IMR-90 (cell line): Measurements from ENCODE around the gene AP2A1.

Source experiments
- BHLHE40 ChIP-seq: fragments of 150-350 bp; IDR thresholded peaks from 2 replicates; pipeline ENCODE4 v1.6.1; 2016; ENCODE audit warnings: mild to moderate bottlenecking, low read depth, low read length
- CEBPB ChIP-seq: IDR thresholded peaks from 2 replicates; pipeline ENCODE4 v1.6.1; 2012; ENCODE audit warnings: low read depth, low read length, improper control_type of control experiment
- MAFK ChIP-seq: IDR thresholded peaks from 2 replicates; pipeline ENCODE4 v1.6.1; 2012; ENCODE audit warnings: low read depth, low read length, improper control_type of control experiment
- MAZ ChIP-seq: IDR thresholded peaks from 2 replicates; pipeline ENCODE4 v1.6.1; 2012; ENCODE audit warnings: low read depth, mild to moderate bottlenecking, low read length, improper control_type of control experiment, moderate library complexity, borderline replicate concordance
- MXI1 ChIP-seq: IDR thresholded peaks from 2 replicates; pipeline ENCODE4 v1.6.1; 2012; ENCODE audit warnings: low read depth, mild to moderate bottlenecking, low read length, moderate library complexity, borderline replicate concordance
- POLR2A ChIP-seq: IDR thresholded peaks from 2 replicates; pipeline ENCODE4 v1.6.1; 2012; ENCODE audit warnings: mild to moderate bottlenecking, low read depth, low read length
- RAD21 ChIP-seq: IDR thresholded peaks from 2 replicates; pipeline ENCODE4 v1.6.1; 2012; ENCODE audit warnings: low read length, improper control_type of control experiment
- RCOR1 ChIP-seq: IDR thresholded peaks from 2 replicates; pipeline ENCODE4 v1.6.1; 2012; ENCODE audit warnings: mild to moderate bottlenecking, low read length, improper control_type of control experiment; ENCODE audit not compliant: insufficient replicate concordance
- RFX5 ChIP-seq: IDR thresholded peaks from 2 replicates; pipeline ENCODE4 v1.8.0; 2012; ENCODE audit warnings: low read depth, mild to moderate bottlenecking, low read length, moderate library complexity
- SMC3 ChIP-seq: fragments of 150-350 bp; IDR thresholded peaks from 2 replicates; pipeline ENCODE4 v1.6.1; 2016; ENCODE audit warnings: low read depth, mild to moderate bottlenecking, antibody characterized with exemption, low read length, moderate library complexity
- TF ChIP-seq, protein P1 (sequence below): conservative IDR thresholded peaks from 2 replicates; pipeline ENCODE4 v1.5.1; 2012; ENCODE audit warnings: mild to moderate bottlenecking, low read depth, low read length, improper control_type of control experiment
- TF ChIP-seq, protein P2 (sequence below): fragments of 150-350 bp; IDR thresholded peaks from 2 replicates; pipeline ENCODE4 v1.6.1; 2016; ENCODE audit warnings: low read depth, mild to moderate bottlenecking, low read length, moderate library complexity, borderline replicate concordance
- TF ChIP-seq, protein P3 (sequence below): fragments of 150-350 bp; IDR thresholded peaks from 2 replicates; pipeline ENCODE4 v1.6.1; 2017; ENCODE audit warnings: mild to moderate bottlenecking, antibody characterized with exemption, low read length, low read depth

DNA sequence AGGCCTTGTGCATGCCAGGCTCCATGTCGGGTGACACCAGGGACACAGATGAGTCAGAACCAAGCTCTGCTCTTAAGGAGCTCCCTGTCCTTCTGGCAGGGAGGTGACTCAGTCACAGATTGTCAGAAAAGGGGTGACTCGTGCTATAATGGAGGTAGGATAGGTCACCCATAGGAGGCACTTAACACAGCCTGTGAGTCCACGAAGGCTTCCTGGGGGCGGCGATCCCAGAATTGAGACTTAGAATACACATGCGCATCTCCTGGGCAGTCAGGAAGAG lies 26.7 kb downstream of the AP2A1 start:
- TF ChIP-seq, protein P1, sequence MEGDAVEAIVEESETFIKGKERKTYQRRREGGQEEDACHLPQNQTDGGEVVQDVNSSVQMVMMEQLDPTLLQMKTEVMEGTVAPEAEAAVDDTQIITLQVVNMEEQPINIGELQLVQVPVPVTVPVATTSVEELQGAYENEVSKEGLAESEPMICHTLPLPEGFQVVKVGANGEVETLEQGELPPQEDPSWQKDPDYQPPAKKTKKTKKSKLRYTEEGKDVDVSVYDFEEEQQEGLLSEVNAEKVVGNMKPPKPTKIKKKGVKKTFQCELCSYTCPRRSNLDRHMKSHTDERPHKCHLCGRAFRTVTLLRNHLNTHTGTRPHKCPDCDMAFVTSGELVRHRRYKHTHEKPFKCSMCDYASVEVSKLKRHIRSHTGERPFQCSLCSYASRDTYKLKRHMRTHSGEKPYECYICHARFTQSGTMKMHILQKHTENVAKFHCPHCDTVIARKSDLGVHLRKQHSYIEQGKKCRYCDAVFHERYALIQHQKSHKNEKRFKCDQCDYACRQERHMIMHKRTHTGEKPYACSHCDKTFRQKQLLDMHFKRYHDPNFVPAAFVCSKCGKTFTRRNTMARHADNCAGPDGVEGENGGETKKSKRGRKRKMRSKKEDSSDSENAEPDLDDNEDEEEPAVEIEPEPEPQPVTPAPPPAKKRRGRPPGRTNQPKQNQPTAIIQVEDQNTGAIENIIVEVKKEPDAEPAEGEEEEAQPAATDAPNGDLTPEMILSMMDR = no peak
- no peak for TF ChIP-seq MXI1
- no peak for TF ChIP-seq MAZ
- no peak for TF ChIP-seq POLR2A
- no peak for TF ChIP-seq RAD21
- no peak for TF ChIP-seq BHLHE40
- no peak for TF ChIP-seq RCOR1
- TF ChIP-seq, protein P2, sequence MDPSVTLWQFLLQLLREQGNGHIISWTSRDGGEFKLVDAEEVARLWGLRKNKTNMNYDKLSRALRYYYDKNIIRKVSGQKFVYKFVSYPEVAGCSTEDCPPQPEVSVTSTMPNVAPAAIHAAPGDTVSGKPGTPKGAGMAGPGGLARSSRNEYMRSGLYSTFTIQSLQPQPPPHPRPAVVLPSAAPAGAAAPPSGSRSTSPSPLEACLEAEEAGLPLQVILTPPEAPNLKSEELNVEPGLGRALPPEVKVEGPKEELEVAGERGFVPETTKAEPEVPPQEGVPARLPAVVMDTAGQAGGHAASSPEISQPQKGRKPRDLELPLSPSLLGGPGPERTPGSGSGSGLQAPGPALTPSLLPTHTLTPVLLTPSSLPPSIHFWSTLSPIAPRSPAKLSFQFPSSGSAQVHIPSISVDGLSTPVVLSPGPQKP = no peak
- TF ChIP-seq MAFK = no peak
- TF ChIP-seq RFX5 = no peak
- no peak for TF ChIP-seq CEBPB
- TF ChIP-seq, protein P3, sequence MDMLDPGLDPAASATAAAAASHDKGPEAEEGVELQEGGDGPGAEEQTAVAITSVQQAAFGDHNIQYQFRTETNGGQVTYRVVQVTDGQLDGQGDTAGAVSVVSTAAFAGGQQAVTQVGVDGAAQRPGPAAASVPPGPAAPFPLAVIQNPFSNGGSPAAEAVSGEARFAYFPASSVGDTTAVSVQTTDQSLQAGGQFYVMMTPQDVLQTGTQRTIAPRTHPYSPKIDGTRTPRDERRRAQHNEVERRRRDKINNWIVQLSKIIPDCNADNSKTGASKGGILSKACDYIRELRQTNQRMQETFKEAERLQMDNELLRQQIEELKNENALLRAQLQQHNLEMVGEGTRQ = no peak
- no peak for TF ChIP-seq SMC3
